Measurements from ENCODE around the gene DSCAM. TPM values are rescaled to one million over a fixed set of nuclear protein-coding genes. Genes with fewer than 3 reads are reported as not detected.

Gene DSCAM
- total and polyA plus RNA-seq, 2 experiments from 2014 or later, result 0.07 TPM; not detected in 1

DNA sequence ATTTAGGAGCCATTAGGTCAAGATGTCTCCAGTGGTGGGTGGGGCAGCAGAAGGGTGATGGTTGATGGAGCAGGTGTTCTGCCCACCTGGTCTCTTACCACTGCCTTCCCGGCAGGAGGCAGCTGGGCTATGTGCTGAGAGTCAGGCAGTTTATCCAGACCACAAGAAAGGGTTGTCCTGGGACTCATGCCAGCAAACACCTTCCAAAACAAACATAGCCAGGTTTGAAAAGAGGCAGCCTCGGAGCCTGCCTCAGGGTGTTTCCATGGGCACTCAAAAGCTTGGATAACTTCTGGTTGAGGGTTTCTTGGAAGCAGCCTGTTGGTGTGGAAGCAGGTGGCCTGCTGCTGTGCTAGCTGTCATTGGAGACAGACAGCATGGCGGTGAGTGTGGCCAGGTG lies 792.6 kb downstream of the DSCAM start (continued):
- TF ChIP-seq JUNB (IDR thresholded peaks at IDR 0.05; ENCODE audit: unreplicated experiment), result no peak
- TF ChIP-seq, protein P1, sequence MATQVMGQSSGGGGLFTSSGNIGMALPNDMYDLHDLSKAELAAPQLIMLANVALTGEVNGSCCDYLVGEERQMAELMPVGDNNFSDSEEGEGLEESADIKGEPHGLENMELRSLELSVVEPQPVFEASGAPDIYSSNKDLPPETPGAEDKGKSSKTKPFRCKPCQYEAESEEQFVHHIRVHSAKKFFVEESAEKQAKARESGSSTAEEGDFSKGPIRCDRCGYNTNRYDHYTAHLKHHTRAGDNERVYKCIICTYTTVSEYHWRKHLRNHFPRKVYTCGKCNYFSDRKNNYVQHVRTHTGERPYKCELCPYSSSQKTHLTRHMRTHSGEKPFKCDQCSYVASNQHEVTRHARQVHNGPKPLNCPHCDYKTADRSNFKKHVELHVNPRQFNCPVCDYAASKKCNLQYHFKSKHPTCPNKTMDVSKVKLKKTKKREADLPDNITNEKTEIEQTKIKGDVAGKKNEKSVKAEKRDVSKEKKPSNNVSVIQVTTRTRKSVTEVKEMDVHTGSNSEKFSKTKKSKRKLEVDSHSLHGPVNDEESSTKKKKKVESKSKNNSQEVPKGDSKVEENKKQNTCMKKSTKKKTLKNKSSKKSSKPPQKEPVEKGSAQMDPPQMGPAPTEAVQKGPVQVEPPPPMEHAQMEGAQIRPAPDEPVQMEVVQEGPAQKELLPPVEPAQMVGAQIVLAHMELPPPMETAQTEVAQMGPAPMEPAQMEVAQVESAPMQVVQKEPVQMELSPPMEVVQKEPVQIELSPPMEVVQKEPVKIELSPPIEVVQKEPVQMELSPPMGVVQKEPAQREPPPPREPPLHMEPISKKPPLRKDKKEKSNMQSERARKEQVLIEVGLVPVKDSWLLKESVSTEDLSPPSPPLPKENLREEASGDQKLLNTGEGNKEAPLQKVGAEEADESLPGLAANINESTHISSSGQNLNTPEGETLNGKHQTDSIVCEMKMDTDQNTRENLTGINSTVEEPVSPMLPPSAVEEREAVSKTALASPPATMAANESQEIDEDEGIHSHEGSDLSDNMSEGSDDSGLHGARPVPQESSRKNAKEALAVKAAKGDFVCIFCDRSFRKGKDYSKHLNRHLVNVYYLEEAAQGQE (IDR thresholded peaks at IDR 0.05; ENCODE audit: unreplicated experiment), result no peak
- TF ChIP-seq, protein P2, sequence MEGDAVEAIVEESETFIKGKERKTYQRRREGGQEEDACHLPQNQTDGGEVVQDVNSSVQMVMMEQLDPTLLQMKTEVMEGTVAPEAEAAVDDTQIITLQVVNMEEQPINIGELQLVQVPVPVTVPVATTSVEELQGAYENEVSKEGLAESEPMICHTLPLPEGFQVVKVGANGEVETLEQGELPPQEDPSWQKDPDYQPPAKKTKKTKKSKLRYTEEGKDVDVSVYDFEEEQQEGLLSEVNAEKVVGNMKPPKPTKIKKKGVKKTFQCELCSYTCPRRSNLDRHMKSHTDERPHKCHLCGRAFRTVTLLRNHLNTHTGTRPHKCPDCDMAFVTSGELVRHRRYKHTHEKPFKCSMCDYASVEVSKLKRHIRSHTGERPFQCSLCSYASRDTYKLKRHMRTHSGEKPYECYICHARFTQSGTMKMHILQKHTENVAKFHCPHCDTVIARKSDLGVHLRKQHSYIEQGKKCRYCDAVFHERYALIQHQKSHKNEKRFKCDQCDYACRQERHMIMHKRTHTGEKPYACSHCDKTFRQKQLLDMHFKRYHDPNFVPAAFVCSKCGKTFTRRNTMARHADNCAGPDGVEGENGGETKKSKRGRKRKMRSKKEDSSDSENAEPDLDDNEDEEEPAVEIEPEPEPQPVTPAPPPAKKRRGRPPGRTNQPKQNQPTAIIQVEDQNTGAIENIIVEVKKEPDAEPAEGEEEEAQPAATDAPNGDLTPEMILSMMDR (conservative IDR thresholded peaks at IDR 0.05; ENCODE audit: low read depth in 2 of 2), result no peak
- TF ChIP-seq ETS1 (IDR thresholded peaks at IDR 0.05), result no peak
- TF ChIP-seq EZH2phosphoT487 (IDR thresholded peaks at IDR 0.05; ENCODE audit: unreplicated experiment), result no peak
- no peak for TF ChIP-seq ZNF114 (CRISPR knock-in tag; IDR thresholded peaks at IDR 0.05)

GRCh38 chr21:40053007-40053406 lies 794.0 kb downstream of the DSCAM start:
- no peaks in the 10 kb centered on the region for H3K79me2 ChIP-seq (replicated peaks; ENCODE audit: insufficient read depth)
- Mint-ChIP-seq H3K9me3 (peaks cover 18% of the 10 kb centered on the region), H3K27ac (no peak overlapping the region), H3K36me3 (ENCODE audit: low read depth) (no peaks in the 10 kb centered on the region), H3K27me3 (ENCODE audit: insufficient read depth, low read depth, poor library complexity) (no peaks in the 10 kb centered on the region), H3K4me3 (no peak overlapping the region), H3K4me1 (peaks cover 15% of the 10 kb centered on the region; the same call in 2 of the 3 replicates)
- no peaks in the 10 kb centered on the region; the same call in 1 of the 2 replicates for H3K36me3 ChIP-seq (ENCODE audit: insufficient read depth)
- no peak overlapping the region for H2AFZ ChIP-seq
- no peaks in the 10 kb centered on the region for H3K27me3 ChIP-seq (ENCODE audit: insufficient read depth)
- no peaks in the 10 kb centered on the region; the same call in 1 of the 2 replicates for H3K4me1 ChIP-seq (ENCODE audit: insufficient read depth)
- no peak overlapping the region for H3K4me2 ChIP-seq
- H3K4me3 ChIP-seq, result no peak overlapping the region
- DNase-seq (ENCODE audit: low spot score), result no peak
- H4K20me1 ChIP-seq (replicated peaks; ENCODE audit: insufficient read depth), result no peaks in the 10 kb centered on the region
- no peak overlapping the region for H3K27ac ChIP-seq (ENCODE audit: low read depth)
- ATAC-seq, result no peak
- H3F3A ChIP-seq (replicated peaks; ENCODE audit: low read depth), result no peaks in the 10 kb centered on the region
- H3K9me2 ChIP-seq (ENCODE audit: insufficient read depth), result no peaks in the 10 kb centered on the region
- TF ChIP-seq EZH2 (IDR thresholded peaks at IDR 0.05; ENCODE audit: low read depth, unreplicated experiment) (no peak), POLR2AphosphoS5 (IDR thresholded peaks at IDR 0.05; ENCODE audit: low read depth) (no peak), ETS1 (IDR thresholded peaks at IDR 0.05) (no peak), STAT1 (IDR thresholded peaks at IDR 0.05; ENCODE audit: unreplicated experiment) (no peak)
- TF ChIP-seq, protein P1 (IDR thresholded peaks at IDR 0.05; ENCODE audit: unreplicated experiment), result no peak
- TF ChIP-seq, protein P2 (conservative IDR thresholded peaks at IDR 0.05; ENCODE audit: low read depth in 2 of 2), result no peak

All from GM23338 (cell line).